Fibroblast of skin of left quadriceps (primary cell): ENCODE measurements around the gene FUT2.
"Not testable (repeated sequence)": the region's sequence is repeated elsewhere in the genome, so short reads cannot be mapped to it uniquely, and the experiment has no call there.

Experiments
- DNase-seq, 2 experiments: peaks; one replicate each; pipeline ENCODE4 v3.0.0-alpha.2; 2013; ENCODE audit warnings: low read depth in 2 of 2

The FUT2 gene

DNA sequence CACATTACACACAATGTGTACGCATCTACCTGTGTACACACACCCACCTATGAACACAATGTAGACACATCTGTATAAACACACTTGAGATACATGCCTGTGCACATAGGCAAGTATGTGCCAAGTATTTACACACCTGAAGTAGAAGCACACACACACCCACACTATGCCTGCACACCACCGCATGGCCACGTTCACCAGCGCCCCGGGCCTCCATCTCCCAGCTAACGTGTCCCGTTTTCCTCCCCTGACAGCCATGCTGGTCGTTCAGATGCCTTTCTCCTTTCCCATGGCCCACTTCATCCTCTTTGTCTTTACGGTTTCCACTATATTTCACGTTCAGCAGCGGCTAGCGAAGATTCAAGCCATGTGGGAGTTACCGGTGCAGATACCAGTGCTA is 6.9 kb downstream of the FUT2 start:
- DNase-seq = no peak

- DNase-seq = no peak
Observed at GRCh38 chr19:48703316-48703715, 7.5 kb downstream of the FUT2 start.

- DNase-seq = no peak
Observed at GRCh38 chr19:48705431-48705830, 9.7 kb downstream of the FUT2 start.

DNA sequence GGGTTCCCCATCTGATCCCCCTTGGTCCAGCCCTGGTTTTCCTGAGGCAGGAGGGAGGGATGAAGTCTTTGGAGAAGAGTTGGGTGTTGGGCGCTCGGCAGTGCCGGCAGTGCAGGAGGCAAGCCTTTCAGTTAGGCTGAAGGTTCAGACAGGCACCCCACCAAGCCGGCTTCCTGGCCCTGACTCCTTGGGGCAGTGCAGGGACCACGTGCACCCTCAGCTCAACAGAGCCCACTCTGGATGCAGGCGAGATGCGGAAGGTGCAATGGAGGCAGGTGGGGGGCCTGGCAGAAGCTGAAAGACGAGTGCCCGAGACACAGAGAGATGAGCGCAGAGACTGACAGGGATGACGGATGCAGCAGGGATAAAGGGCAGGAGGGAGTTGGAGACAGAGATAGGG is 12.7 kb downstream of the FUT2 start:
- DNase-seq = no peak

DNA sequence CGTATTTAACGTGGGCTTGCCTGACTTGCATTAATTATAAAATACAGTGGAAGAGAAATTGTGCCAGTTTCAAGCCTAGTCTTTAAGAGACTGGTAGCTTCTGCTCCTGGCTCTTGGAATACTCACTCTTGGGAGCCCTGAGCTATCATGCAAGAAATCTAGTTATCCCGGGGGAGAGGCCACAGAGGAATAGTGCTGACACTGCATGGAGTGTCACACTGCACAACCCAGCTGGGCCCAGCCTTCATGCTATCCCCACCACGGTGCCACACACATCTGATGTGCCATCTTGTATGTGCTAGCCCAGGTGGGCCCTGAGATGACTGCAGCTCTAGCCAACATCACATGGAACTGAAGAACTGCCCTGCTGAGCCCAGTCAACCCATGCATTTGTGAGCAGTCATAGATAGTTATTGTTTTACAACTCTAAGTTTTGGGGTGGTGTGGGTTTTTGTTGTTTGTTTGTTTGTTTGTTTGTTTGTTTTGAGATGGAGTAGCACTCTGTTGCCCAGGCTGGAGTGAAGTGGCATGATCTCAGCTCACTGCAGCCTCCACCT is 15.4 kb downstream of the FUT2 start:
- no peak for DNase-seq

DNA sequence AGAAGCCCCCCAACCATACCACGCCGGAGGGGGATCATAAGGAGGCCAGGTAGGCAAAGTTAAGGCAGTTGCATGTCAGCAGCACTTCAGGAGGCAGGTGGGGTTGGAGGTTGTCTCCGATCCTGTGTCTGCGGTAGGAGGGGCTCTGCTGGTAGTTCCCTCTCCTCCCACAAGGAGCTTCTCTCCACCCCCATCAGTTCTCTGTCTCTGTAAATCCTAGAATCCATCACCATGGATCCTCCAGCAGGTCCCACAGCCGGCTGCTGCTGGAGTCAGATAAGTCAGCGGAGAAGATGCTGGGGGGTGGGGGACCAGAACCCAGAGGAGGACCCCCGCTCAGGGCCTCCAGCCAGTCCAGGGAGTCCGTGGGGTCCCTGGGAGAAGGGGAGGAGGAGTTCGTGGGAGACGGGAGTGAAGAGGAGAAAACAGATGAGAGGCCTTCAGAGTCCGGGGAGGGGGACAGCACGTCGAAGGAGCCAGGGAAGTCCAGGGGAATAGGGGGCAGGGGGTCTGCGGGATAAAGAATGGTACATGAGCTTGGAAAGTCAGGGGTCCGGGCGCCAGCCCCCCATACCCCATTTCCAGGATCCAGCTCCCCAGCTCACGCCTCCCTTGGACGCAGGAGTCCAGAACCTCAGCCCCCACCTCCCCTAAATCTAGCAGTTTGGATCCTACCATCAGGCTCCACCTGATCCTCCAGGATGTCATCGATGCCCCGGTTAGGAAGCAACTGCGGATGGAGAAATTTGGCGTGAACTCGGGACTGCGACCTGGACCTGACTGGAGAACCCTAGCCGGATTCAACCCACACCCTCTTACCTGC is 17.5 kb downstream of the FUT2 start:
- DNase-seq = no peak

DNA sequence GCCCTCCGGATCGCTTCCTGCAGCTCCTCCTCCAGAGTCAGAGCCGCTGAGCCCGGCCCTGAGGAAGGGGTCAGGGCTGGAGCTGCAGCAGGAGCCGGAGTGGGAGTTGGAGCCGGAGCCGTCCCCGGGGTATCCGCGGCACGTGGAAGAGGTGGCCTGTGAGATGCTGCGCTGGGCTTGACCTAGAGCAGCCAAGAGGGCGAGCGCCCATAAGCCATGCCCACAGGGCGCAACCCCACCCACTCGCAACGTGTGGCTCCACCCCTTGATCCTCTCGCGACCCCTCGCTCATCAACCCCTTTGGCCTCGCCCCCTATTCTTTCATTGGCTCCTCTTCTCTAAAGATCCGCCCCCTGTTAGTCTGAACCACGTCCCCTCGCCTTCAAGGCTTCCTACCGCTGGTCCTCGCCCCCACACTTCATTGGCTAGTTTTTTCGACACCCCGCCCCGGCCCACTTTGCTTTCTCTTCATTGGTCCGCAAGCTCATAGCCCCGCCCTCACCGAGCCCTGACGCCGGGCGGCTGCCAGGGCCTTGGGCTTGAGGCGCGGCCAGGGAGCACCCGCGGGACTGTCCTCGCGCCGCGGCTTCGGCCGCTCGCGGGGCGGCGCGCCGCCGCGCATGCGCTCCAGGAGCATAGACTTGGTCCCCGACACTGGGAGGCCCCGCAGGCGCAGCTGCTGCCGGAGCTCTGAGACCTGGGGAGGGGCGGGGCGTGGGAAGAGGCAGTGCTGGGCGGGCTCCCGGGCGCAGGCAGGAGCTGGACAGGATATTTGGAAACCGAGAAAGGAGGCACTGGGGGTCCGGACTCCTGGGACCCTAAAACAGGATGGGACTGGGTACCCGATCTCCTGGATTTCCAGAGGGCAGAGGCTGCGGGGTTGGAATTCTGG is 18.3 kb downstream of the FUT2 start:
- DNase-seq = peak; percentile 99

DNA sequence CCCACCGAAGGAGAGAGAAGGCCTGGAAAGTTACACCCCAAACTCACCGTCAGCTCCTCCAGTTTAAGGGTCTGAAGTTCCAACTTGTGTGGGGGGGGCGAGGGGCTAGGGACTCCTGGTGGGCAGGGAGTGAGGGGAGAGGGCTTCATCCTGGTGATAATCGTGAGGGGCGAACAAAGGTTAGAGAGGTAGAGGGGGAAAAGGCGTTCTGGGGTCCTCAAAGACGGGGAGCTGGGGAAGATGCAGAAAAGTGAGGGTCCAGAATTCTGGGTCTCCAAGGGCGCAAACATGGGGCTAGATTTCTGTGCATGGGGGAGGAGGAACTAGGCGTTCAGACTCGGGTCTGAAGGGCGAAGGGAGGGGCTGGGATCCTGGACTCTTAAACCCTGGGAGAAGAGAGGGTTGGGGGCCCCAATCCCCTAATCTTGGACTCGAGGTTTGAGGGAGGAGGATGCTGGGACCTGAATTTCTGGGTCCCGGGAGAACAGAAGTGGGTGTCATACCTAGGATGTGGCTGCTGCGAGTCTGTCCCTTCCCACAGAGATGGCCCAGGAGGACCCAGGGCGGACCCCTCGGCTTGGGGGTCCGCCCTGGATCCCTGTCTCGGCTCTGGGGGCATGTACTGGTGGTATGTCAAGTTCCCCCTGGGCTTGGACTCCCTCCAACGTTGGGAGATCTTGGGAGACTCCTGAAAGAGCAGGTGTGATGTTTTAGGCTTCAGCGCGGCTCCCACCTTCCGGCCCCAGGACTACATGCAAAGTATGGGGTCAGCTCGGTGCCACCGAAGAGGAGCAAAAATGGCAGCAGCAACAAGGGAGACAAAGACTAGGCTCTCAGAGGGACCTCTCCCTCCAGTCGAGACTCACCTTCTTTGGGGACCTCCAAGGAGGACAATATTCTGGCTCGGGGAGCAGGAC is 19.2 kb downstream of the FUT2 start:
- DNase-seq = no peak

GRCh38 chr19:48715681-48716171 is 20.0 kb downstream of the FUT2 start:
- no peak for DNase-seq

DNA sequence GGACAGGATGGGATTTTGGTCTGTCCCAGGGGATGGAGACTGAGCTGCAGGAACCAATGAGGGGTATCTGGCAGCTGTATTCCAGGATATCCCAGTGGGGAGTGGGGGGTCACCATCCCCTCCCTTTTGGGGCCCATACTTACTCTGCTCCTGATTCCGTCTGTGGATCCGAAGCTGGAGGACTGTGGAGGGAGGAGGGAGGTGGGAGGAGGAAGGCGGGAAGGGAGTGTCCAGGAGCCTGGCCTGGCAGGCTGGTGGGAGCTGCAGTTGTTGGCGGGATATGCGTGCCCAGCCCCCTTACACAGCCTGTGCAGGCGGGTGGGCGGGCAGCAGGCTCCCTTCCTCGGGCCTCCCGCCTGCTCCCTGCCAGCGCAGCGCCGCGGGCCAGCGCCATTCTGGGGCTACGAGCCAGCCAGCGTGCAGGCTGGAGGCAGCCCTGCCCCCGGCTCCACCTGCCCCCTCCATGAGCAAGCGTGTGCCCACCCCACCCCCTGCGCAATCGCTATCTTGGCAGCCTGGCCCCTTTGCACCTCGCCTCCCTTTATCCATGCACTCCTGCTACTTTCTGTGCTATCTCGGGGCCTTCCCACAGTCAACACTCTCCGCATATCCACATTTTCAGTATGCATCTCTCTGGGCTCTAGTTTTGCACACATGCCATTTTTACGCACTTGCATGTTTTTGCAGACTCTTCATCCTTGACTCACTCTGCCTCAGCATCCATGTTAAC is 21.0 kb downstream of the FUT2 start:
- peak; percentile 36 to 40 for DNase-seq

- not testable (repeated sequence) for DNase-seq
Observed at GRCh38 chr19:48718106-48718505, 22.3 kb downstream of the FUT2 start.

DNA sequence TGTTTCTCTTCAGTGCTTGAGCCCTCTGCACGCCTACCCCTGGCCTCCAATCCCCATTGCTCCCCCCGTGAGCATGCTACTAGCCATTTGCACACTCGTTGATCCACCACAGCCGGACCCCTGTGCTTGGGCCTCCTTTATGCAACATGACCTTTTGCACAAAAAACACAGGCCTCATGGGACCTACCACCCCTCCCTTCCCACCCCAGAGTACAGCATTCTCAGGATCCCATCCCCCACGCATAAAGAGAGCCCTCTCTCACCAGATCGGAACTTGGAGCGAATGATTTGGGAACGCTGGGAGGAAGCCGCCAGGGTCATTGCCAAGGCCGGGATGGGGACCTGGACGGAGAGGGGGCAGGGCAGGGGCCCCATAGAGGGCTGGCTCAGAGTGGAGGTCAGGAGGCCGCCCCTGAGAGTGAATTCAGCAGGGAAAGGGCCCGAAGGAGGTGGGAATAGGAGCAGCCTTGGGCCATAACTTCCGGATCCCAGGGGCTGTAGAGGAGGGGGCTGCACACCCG is 23.0 kb downstream of the FUT2 start:
- no peak for DNase-seq

GRCh38 chr19:48719263-48720171 is 23.7 kb downstream of the FUT2 start, which contains the start of gene MAMSTR:
MAMSTR (minus strand) TSS chr19:48719725; CDS start chr19:48719031, 694 bp downstream.
- no peak for DNase-seq

GRCh38 chr19:48720251-48720612 is 24.5 kb downstream of the FUT2 start:
- DNase-seq = no peak

- DNase-seq = peak; percentile 98 to 99
Observed at GRCh38 chr19:48720613-48721296, 25.0 kb downstream of the FUT2 start.

- no peak for DNase-seq
Observed at GRCh38 chr19:48722196-48722708, 26.5 kb downstream of the FUT2 start.

DNA sequence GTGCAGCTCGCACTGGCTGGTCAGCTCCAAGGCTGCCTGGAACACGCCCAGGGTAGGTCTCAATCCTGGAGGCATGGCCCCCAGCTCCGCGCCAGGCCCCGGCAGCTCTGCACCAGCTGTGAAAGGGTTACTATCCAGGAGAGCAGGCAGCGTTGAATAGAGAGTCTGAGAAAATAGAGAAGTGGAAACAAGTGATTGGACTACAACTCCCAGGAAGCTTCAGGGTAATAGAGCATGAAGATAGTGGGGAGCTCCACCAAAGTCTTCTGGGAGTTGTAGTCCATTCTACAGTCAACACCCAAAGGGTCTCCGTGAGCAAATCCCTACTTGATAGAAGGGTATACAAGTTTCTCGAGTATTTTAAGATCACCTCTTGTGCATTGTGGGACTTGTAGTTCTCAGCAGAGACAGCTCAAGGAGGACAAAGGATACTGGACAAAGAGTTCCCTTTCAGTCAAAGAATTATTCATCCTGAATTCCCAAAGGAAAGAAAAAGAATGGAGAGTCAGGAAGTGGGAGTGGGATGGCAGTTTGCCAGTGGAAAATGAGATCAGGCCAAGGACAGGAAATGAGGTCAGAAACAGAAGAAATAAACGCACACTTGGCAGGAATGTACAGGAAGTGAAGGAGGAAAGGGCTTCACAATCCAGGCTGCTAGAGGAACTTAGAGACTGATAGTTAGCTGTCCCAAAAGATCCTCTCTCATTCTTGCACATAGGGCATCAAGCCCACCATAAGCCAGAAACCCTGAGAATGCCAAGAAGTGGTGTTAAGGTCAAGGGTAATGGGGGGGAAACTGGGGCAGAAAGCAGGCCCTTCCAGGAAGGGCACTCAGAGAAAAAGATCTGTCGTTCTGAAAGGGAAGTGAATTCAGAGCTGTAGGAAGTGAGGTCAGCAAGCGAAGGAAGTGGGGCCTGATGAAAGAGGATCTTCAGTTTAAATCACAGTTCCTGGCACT is 29.3 kb downstream of the FUT2 start:
- peak; percentile 85 to 88 for DNase-seq
